Retinal pigment epithelial cell (primary cell): ENCODE results near the gene CPEB1.

Source experiments
- DNase-seq: peaks from one replicate; pipeline ENCODE4 v3.0.0-alpha.2; 2010; ENCODE audit warnings: low read depth
- H3K4me3 ChIP-seq: 2 replicates; pipeline ENCODE4 v1.5.1; 2011; ENCODE audit warnings: mild to moderate bottlenecking, low read length, control low read depth, moderate library complexity
- TF ChIP-seq, protein P1 (sequence below): conservative IDR thresholded peaks from 2 replicates; pipeline ENCODE4 v1.5.1; 2011; ENCODE audit warnings: low read depth, low read length, control low read depth, inconsistent platforms

The CPEB1 gene

DNA sequence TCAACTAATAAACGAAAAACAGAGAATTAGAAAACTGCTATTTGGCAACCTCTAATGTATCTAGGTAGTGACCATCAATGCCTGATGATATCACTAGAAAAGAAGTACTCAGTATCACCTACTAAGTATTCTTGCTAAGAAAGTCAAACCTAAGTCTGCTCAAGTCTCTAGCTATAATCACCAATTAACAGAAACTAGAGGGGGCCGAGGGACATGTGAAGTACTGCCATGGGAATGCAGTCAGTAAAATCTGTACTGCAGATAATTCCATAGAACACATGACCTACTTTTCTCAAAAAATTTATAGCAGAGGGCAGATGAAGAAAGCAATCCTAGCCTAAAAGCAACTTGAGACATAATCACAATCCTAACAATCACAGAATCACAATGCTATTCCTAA, 51.4 kb downstream of the CPEB1 start:
- H3K4me3 ChIP-seq = no peak overlapping the region
- TF ChIP-seq, protein P1, sequence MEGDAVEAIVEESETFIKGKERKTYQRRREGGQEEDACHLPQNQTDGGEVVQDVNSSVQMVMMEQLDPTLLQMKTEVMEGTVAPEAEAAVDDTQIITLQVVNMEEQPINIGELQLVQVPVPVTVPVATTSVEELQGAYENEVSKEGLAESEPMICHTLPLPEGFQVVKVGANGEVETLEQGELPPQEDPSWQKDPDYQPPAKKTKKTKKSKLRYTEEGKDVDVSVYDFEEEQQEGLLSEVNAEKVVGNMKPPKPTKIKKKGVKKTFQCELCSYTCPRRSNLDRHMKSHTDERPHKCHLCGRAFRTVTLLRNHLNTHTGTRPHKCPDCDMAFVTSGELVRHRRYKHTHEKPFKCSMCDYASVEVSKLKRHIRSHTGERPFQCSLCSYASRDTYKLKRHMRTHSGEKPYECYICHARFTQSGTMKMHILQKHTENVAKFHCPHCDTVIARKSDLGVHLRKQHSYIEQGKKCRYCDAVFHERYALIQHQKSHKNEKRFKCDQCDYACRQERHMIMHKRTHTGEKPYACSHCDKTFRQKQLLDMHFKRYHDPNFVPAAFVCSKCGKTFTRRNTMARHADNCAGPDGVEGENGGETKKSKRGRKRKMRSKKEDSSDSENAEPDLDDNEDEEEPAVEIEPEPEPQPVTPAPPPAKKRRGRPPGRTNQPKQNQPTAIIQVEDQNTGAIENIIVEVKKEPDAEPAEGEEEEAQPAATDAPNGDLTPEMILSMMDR = no peak
- DNase-seq = no peak

DNA sequence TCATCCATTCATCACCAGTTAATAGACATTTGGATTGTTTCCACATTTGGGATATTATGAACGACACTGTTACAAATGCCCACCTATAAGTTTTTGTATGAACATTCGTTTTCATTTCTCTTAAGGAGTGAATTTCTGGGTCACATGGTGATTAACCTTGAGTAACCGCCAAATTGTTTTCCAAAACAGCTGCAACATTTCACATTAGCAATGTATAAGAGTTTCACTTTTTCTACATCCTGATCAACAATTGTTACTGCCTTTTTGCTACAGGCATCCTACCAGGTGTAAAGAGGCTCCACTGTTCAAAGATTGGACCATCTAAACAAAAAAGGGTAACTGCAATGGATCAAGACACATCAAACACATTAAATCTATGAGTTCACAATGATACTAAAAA, 52.0 kb downstream of the CPEB1 start:
- DNase-seq = no peak
- H3K4me3 ChIP-seq = no peak overlapping the region
- TF ChIP-seq, protein P1 = no peak

DNA sequence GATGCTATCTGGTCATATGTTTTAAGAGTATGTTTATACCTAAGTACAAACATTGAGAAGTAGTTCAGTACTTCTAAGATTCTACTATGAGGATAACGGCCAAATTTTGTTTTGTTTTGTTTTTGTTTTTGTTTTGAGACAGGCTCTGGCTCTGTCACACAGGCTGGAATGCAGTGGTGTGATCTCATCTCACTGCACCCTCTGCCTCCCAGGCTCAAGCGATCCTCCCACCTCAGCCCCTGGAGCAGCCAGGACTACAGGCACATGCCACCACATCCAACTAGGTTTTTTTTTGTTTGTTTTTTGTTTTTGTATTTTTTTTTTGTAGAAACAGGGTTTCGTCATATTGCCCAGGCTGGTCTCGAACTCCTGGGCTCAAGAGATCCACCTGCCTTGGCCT, 59.4 kb downstream of the CPEB1 start:
- no peak for DNase-seq
- TF ChIP-seq, protein P1 = no peak
- no peak overlapping the region for H3K4me3 ChIP-seq

DNA sequence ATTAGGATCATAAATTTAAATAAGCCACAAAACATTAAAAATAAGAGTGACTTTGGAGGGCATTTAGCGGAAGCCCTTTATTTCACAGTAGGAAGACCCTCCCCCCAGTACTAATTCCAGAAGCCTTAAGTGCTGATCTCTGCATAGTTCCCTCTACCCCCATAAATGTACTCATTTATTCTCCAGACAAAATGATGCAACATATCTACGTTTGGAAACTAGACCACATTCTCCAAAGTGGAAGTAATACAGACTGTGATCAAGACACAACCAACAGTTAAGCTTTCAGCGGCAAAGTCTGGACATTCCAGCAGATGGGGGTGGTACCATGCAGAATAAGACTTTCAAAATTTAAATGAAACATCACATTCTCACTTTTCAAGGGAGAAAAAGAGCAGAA, 62.1 kb downstream of the CPEB1 start:
- TF ChIP-seq, protein P1 = peak; percentile 57
- DNase-seq = peak; percentile 32

DNA sequence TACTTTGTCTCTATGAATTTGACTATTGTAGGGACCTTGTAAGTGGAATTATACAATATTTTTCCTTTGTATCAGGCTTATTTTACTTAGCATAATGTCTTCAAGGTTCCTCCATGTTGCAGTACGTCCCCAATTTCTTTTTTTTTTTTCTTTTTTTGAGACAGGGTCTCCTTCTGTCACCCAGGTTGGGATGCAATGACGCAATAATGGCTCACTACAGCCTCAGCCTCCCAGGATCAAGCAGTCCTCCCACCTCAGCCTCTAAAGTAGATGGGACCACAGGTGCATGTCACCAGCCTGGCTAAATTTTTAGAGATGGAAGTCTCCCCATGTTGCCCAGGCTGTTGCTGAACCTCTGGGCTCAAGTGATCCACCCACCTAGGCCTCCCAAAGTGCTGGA, 66.5 kb downstream of the CPEB1 start:
- DNase-seq = no peak
- no peak overlapping the region for H3K4me3 ChIP-seq
- TF ChIP-seq, protein P1 = no peak

More for the DNA sequence above, 62.1 kb downstream of the CPEB1 start:
- H3K4me3 ChIP-seq = no peak overlapping the region

DNA sequence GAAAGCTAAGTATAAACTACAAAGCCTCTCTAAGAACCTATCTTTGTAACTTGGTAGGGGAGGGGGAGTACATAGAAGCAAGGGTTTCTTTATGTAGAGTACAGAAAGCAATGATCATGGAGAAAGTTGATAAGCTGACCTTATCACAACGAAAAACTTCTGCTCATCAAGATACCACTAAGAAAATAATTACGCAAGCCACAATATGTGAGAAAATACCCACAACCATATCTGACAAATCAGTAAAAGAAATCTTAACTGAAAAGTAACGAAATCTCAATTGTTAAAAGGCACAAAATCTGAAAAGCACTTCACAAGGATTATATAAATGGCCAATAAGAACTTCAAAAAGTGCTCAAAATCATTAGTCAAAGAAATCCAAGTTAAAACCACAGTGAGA, 71.8 kb downstream of the CPEB1 start:
- TF ChIP-seq, protein P1 = no peak
- H3K4me3 ChIP-seq = no peak overlapping the region
- no peak for DNase-seq

DNA sequence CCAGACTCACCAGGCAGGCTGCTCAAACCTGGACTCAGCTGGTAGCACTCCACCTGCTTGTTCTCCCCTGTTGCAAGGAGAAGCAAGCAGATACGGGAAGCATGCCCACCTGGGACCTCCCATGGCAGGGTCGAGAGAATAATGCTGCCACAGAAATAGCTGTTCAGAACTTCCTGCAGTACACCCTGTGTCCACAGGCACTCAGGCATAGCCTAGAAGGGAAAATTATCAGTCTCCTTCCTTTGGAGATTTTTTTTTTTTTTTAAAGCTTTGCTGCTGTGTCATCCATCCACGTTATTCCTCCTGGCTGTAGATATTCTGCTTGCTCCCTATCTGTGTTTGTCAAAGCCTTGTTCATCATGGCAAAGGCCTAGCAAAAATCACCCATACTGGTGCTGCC, 74.2 kb downstream of the CPEB1 start:
- DNase-seq = no peak
- H3K4me3 ChIP-seq = no peak overlapping the region
- TF ChIP-seq, protein P1 = no peak
